Right ventricle myocardium inferior (tissue), 1 donor: Measurements from ENCODE around the gene ZNF649. TPM values are rescaled to one million over a fixed set of nuclear protein-coding genes. Genes with fewer than 3 reads are reported as not detected.

Experiments
- ATAC-seq: fragments of 200-7000 bp; cut with Tn5 transposase; one replicate; pipeline ENCODE4 v1.9.1; 2020; ENCODE audit warnings: mild to moderate bottlenecking, moderate library complexity
- DNase-seq: peaks from one replicate; pipeline ENCODE4 v3.0.0; 2021; ENCODE audit errors: missing footprints
- intact Hi-C: fragments of 100-400 bp; cut with DNase I; formaldehyde crosslinking; loops from one replicate; pipeline ENCODE4 v1.11.0; 2022
- total RNA-seq: library from RNA; stranded (reverse); fragmentation: NEBNext Ultra II Directional; extraction: Animal tissue kit (Norgen Biotek cat#: 25700); gene quantifications from one replicate; pipeline ENCODE4 v1.2.1, GENCODE V29; 2021
- donor health status: DM: no; HTN: yes; CAD: no; lungs with severe emphysema.

The ZNF649 gene
- total RNA-seq, 1 donor from 2014 or later = 8.8 TPM

- DNase-seq (no peak), ATAC-seq (no peak)
- intact Hi-C loops = no loop called here
Measured at GRCh38 chr19:51901860-51902259, 3.0 kb downstream of the ZNF649 start.

GRCh38 chr19:51891193-51891747 is 13.5 kb downstream of the ZNF649 start:
- DNase-seq = no peak
- no peak for ATAC-seq

GRCh38 chr19:51889934-51890333 is 14.9 kb downstream of the ZNF649 start:
- intact Hi-C loops = no loop called here
- DNase-seq (no peak), ATAC-seq (no peak)

More at GRCh38 chr19:51891193-51891747, 13.5 kb downstream of the ZNF649 start:
- intact Hi-C loops = no loop called here

GRCh38 chr19:51887522-51888498 is 17.0 kb downstream of the ZNF649 start, which contains the start of gene ZNF577:
TSS of gene ZNF577 (minus strand) at chr19:51887951. CDS start at chr19:51880382, 7,569 bp downstream.
- DNase-seq = peak; percentile 90
- peak; percentile 98 for ATAC-seq
- intact Hi-C loops = no loop called here

GRCh38 chr19:51884713-51885112 is 20.1 kb downstream of the ZNF649 start:
- intact Hi-C loops = no loop called here
- no peak for ATAC-seq
- no peak for DNase-seq

- no peak for DNase-seq
- intact Hi-C loops = no loop called here
- ATAC-seq = no peak
Measured at GRCh38 chr19:51882518-51882917, 22.3 kb downstream of the ZNF649 start.

GRCh38 chr19:51873097-51873496 is 31.7 kb downstream of the ZNF649 start:
- ATAC-seq (no peak), DNase-seq (no peak)
- intact Hi-C loops = no loop called here

- ATAC-seq (no peak), DNase-seq (no peak)
- intact Hi-C loops = no loop called here
Measured at GRCh38 chr19:51861870-51862622, 42.8 kb downstream of the ZNF649 start.

Other genes with a start within 250 kb of the ZNF649 start
- gene SPACA6, start 211.7 kb downstream of the ZNF649 start, total RNA-seq = 14.6 TPM
- gene HAS1, start 181.0 kb downstream of the ZNF649 start, total RNA-seq = 0.57 TPM
- 5.3 TPM for gene FPR1, start 153.1 kb downstream of the ZNF649 start, total RNA-seq
- gene FPR2, start 143.8 kb downstream of the ZNF649 start, total RNA-seq = 0.95 TPM
- 7.2 TPM for gene FPR3, start 109.9 kb downstream of the ZNF649 start, total RNA-seq
- 8.4 TPM for gene ZNF577, start 17.1 kb downstream of the ZNF649 start, total RNA-seq
- gene ZNF613, start 22.5 kb upstream of the ZNF649 start, total RNA-seq = 3.7 TPM
- gene ZNF350, start 81.8 kb upstream of the ZNF649 start, total RNA-seq = 7.3 TPM
- gene ZNF615, start 103.2 kb upstream of the ZNF649 start, total RNA-seq = 11.9 TPM
- gene ZNF614, start 123.4 kb upstream of the ZNF649 start, total RNA-seq = 6.0 TPM
- gene ZNF432, start 143.8 kb upstream of the ZNF649 start, total RNA-seq = 7.9 TPM
- 7.2 TPM for gene ZNF841, start 190.7 kb upstream of the ZNF649 start, total RNA-seq
- 5.2 TPM for gene ZNF616, start 234.9 kb upstream of the ZNF649 start, total RNA-seq